Measurements from ENCODE around the gene ASIP.

- TF ChIP-seq, protein P1, sequence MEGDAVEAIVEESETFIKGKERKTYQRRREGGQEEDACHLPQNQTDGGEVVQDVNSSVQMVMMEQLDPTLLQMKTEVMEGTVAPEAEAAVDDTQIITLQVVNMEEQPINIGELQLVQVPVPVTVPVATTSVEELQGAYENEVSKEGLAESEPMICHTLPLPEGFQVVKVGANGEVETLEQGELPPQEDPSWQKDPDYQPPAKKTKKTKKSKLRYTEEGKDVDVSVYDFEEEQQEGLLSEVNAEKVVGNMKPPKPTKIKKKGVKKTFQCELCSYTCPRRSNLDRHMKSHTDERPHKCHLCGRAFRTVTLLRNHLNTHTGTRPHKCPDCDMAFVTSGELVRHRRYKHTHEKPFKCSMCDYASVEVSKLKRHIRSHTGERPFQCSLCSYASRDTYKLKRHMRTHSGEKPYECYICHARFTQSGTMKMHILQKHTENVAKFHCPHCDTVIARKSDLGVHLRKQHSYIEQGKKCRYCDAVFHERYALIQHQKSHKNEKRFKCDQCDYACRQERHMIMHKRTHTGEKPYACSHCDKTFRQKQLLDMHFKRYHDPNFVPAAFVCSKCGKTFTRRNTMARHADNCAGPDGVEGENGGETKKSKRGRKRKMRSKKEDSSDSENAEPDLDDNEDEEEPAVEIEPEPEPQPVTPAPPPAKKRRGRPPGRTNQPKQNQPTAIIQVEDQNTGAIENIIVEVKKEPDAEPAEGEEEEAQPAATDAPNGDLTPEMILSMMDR (IDR thresholded peaks at IDR 0.05; ENCODE audit: low read length), result no peak
- TF ChIP-seq EZH2 (optimal IDR thresholded peaks at IDR 0.05; ENCODE audit: low read depth, low read length) (no peak), EZH2phosphoT487 (IDR thresholded peaks at IDR 0.05; ENCODE audit: low read length) (no peak)
Measured at GRCh38 chr20:34242879-34243278, 1.7 kb downstream of the ASIP start.
